Myocyte (in vitro differentiated cells): ENCODE results near the gene SMIM34. TPM values are rescaled to one million over a fixed set of nuclear protein-coding genes. Genes with fewer than 3 reads are reported as not detected.
"Not testable (repeated sequence)": the region's sequence is repeated elsewhere in the genome, so short reads cannot be mapped to it uniquely, and the experiment has no call there.

ENCODE experiments used
- DNase-seq: peaks from one replicate; pipeline ENCODE4 v3.0.0-alpha.2; 2012; ENCODE audit warnings: low read depth
- total RNA-seq: library from RNA; depleted of rRNA; stranded (reverse); fragments of >200 nt; gene quantifications from 2 replicates; pipeline ENCODE4 v1.2.3, GENCODE V29; 2014

The SMIM34 gene
- total RNA-seq, 1 donor from 2014 or later: not detected

DNA sequence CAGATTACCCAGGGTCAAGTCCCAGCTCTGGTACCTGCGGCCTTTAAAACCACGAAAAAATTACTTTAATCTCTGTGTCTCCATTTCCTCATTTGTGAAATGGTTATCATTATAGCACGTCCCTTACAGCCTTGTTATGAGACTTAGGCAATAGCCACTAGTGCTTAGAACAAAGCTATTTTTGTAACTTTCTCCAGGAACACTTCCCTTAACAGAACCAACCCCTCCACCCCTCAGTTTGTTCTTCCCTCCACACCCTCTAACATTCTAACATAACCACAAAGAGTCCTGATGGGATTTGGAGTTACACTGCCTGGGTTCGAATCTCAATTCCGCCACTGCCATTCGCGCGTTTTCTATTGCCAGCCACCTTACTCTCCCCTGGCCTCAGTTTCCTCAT lies 49.3 kb downstream of the SMIM34 start:
- DNase-seq: not testable (repeated sequence)

DNA sequence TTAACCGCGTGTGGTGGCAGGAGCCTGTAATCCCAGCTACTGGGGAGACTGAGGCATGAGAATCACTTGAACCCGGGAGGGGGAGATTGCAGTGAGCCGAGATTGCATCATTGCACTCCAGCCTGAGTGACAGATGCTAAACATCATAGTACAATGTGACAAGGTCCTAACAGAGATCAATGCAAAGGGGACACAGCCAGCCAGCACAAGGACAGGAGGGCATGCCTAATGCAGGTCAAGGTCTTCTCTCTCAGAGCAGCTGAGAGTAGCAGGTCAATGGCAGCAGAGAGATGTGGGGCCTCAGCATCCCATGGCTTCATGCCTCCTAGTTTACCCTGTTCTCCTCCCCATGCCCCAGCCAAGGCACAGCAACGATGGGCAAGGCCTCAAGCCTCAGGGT lies 51.4 kb downstream of the SMIM34 start:
- no peak for DNase-seq

DNA sequence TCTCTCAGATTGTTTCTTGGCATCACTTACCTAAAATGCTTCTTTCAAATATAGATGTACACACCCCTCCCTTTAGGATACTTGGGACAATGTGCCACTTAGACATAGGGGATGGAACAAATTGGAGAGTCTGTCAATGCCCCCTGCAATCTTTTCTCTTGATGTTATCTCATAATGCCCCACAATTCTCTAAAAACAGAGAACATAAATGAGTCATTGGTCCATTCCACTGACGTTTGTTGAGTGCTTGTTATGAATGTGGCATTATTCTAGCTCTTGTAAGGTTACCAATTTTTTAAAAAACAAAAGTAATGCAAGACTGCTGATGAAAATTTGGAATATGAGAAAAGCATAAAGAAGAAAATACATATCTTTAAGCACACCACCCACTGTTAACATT lies 54.0 kb downstream of the SMIM34 start:
- DNase-seq: no peak

Other genes with a start within 250 kb of the SMIM34 start
- gene KCNE2, start 59.9 kb downstream of the SMIM34 start, total RNA-seq: 0.47 TPM in 1 of 2 replicates, not detected in the other
- 12.6 and 14.7 TPM in 2 replicates for gene SMIM11, start 48.4 kb downstream of the SMIM34 start, total RNA-seq
- gene KCNE1, start 88.3 kb upstream of the SMIM34 start, total RNA-seq: 0.45 TPM in 1 of 2 replicates, not detected in the other
- 23.8 and 40.2 TPM in 2 replicates for gene RCAN1, start 191.2 kb upstream of the SMIM34 start, total RNA-seq
- gene CLIC6, start 245.0 kb upstream of the SMIM34 start, total RNA-seq: not detected in 2 replicates